GM18520 (cell line): ENCODE measurements around the gene ERC1.

Source experiments
- ATAC-seq: cut with Tn5 transposase; IDR thresholded peaks from one replicate; pipeline ENCODE4 v1.9.1; 2021; ENCODE audit not compliant: unreplicated experiment

Gene ERC1

DNA sequence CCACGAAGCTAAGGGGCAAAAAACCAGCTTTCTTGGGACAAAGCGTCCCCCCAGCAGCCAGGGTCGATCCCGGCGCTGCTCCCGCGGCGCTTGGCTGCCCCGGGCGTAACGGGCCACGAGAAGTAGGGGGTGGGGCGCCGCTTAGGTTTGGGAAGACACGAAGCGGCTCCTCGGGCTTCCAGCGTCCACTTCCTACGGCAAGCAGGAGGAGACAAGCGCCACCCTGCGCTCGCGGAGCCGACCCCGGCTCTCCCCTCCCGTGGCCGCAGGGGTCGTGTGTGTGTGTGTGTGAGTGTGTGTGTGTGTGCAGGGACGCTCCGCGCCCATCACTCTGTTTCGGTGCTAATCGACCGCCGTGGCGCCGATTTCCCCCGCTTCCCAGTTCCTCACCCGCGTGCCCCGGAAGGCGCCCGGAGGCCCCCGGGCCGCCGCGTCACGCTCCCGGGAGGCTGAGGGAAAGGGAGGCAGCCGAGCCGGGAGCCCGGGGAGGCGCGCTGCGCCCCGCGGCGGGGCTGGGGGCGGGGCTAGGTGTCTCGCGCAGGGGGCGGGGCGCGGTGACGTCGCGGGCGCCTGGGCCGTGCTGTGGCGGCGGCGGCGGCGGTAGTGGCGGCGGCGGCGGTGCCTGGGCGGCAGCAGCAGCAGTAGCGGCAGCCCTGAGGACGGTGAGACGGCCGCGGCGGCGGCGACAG, at the start of gene ERC1:
Gene ERC1 (plus strand): TSS at position 563 of the 689 bp plus-strand sequence. CDS start 36,681 bp downstream, outside the sequence.
- peak; percentile 58 for ATAC-seq

GRCh38 chr12:943051-943450, 48.0 kb upstream of the ERC1 start:
- no peak for ATAC-seq

GRCh38 chr12:944211-944610, 46.8 kb upstream of the ERC1 start:
- no peak for ATAC-seq

DNA sequence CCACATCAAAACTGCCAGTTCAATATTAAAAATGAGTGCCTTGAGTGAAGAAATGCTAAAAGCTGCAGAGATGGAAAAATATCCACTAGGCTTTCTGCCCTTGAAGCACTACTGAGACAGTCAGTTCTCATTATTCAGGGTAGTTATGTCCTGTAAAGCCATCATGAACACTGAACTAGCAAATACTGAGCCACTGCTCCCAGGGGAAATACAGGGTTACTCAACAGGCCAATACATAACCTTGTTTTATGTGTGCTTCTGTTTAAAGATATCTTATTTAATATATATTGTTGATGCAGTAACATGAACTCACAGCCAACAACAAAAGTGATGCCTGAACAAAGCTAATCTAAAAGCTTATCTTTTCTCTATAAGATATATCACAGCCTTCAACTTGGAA, 44.8 kb upstream of the ERC1 start:
- ATAC-seq, result no peak

DNA sequence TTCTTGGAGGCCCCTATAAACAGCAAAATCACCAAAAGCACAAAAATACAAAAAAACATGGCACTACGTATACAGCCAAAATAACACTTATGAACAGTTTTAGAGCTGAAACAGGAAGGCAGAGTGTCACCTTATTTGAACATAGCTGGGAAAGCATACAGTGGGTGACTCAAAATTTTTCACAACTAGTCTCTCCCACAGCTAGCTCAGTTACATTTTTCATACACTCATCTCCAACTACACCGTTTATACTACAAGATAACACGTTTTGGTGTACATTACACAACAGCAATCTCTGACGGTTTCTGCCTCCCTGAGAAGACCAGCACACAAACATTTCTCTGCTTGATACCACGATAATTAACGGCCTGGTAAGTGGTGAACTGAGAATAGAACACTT, 44.4 kb upstream of the ERC1 start:
- ATAC-seq, result no peak

DNA sequence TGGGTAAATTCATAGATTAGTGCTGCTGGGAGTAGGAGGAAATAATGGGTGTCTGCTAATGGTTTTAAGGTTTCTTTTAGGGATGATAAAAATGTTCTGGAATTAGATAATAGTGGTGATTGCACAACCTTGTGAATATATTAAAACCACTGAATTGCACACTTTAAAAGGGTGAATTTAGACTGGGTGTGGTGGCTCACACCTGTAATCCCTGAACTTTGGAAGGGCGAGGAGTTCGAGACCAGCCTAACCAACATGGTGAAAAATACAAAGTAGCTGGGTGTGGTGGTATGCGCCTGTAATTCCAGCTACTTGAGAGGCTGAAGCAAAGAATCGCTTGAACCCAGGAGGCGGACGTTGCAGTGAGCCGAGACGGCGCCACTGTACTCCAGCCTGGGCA, 42.8 kb upstream of the ERC1 start:
- no peak for ATAC-seq

- ATAC-seq, result peak; percentile 79
Observed at GRCh38 chr12:949453-950191, 41.4 kb upstream of the ERC1 start, which contains the start of gene RAD52. Gene RAD52 (minus strand): TSS chr12:949694. CDS start chr12:933058, 16,636 bp downstream.

GRCh38 chr12:951176-951575, 39.8 kb upstream of the ERC1 start:
- no peak for ATAC-seq

- ATAC-seq, result no peak
Observed at GRCh38 chr12:953776-954175, 37.2 kb upstream of the ERC1 start.

- no peak for ATAC-seq
Observed at GRCh38 chr12:954741-955140, 36.3 kb upstream of the ERC1 start.

- no peak for ATAC-seq
Observed at GRCh38 chr12:955939-956338, 35.1 kb upstream of the ERC1 start.

DNA sequence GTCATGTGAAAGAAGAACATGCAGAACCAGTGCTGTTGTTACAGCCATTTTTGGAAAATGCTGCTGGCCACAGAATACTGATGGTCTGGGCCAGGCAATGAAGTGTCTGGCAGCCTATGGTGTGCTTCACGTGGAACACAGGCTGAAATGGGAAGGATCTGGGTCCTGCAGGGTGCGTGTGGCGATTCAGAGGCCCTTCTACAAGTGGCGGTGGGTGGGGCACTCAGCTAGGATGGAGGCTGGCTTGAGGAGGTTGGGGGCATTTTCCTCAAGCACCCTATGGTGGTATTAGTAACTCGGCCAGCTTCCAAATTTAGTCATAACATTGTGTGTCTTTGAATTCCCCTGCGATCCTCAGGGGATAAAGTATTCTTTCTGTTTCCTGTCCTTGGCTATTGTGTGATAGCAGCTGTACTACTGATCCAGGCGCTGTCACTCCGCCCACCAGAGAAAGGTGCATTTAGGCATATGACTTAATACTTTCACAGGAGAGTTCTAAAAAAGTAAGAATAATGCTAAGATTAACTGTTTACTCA, 32.4 kb upstream of the ERC1 start:
- no peak for ATAC-seq

GRCh38 chr12:966724-967123, 24.3 kb upstream of the ERC1 start:
- ATAC-seq, result no peak

DNA sequence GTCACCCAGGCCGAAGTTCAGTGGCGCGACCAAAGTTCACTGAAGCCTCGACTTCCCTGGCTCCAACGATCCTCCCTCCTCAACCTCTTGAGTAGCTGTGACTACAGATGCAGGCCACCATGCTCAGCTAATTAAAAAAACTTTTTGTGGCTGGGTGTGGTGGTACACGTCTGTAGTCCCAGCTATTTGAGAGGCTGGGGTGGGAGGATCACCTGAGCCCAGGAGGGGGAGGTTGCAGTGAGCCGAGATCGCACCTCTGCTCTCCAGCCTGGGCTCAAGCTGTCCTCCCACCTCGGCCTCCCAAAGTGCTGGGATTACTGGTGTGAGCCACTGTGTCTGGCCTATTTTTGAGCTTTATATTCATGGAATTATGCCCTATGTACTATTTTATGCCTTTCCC, 23.4 kb upstream of the ERC1 start:
- ATAC-seq, result no peak

DNA sequence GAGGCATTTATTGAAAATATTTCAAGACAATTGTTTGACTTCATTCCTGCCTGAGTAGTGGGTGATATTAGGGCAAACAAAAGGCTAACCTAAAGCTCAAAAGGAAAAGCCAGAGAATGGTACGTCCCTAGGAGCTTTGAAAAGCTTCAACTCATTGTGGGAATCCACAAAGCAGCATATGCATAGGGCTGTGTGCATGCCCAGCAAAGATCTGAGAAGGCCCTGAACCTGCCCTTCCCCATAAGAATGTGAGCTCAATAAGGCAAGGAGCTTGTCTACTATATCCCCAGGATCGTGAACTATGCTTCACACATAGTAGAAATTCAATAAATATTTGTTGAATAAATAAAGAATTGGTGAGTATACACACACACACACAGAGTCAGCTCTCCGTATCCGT, 22.5 kb upstream of the ERC1 start:
- ATAC-seq, result no peak

DNA sequence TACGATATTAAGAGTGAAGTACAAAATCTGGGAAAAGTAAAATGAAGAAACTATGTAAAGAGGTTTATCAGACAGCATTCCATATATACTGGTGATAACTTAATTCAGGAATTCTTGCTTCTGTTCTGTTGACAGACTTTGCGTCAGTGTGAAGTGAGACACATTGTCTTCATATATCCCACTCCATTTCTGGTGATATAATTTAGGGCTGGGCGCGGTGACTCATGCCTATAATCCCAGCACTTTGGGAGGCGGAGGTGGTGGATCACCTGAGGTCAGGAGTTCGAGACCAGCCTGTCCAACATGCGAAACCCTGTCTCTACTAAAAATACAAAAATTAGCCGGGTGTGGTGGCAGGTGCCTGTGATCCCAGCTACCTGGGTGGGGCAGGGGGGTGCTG, 21.2 kb upstream of the ERC1 start:
- ATAC-seq, result no peak

- no peak for ATAC-seq
Observed at GRCh38 chr12:971991-972390, 19.0 kb upstream of the ERC1 start.

- no peak for ATAC-seq
Observed at GRCh38 chr12:974271-974862, 16.7 kb upstream of the ERC1 start.

DNA sequence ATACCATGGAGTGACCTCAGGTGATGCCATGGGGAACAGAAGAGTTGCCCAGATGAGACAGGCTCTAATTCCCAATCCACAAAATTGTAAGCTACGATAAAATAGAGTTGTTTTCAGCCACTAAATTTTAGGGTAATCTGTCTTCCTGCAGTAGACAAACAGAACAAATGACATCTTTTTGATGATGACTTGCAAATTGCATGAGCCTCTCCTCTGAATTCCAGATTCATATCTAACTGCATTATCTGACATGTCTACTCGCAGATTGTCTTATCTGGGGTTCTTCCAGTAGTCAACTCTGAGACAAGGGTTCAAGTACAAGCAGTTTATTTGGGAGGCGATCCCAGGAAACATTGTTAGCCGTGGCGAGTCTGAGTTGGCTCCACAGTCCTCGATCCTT, 14.4 kb upstream of the ERC1 start:
- no peak for ATAC-seq

DNA sequence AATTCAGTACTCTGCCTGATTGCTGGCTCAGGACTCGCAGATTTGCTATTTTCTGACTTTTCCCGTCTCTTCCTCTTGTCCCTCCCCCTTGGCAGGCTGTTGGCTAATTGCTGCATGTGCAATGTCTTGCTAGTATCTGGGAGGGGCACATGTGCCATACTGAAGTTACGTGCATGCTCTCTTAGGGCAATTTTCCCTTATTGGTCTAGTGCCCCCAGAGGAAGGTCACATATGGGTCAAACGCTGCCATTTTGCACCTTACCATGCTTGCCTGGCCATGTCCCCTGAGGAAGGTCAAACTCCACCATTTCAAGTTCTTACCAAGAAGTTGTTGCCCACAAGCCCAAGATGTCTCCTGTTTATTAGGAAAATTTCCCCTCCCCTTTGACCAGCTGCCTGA, 13.9 kb upstream of the ERC1 start:
- ATAC-seq, result no peak

DNA sequence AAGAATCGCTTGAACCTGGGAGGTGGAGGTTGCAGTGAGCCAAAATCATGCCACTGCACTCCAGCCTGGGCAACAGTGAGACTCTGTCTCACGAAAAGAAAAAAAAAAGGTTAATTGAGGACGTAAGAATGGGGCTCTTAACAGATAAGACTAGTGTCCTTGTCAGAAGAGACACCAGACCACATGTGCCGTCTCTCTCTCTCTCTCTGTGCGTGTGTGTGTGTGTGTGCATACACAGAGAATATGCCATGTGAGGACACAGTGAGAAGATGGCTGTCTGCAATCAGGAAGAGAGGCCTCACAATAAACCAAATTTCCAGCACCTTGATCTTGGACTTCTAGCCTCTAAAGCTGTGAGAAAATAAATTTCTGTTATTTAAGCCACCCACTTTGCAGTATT, 11.7 kb upstream of the ERC1 start:
- no peak for ATAC-seq
